ENCODE data around the gene MRLN. TPM values are rescaled to one million over a fixed set of nuclear protein-coding genes. Genes with fewer than 3 reads are reported as not detected.

The MRLN gene
- total and polyA plus RNA-seq, 5 experiments from 2014 or later: not detected

DNA sequence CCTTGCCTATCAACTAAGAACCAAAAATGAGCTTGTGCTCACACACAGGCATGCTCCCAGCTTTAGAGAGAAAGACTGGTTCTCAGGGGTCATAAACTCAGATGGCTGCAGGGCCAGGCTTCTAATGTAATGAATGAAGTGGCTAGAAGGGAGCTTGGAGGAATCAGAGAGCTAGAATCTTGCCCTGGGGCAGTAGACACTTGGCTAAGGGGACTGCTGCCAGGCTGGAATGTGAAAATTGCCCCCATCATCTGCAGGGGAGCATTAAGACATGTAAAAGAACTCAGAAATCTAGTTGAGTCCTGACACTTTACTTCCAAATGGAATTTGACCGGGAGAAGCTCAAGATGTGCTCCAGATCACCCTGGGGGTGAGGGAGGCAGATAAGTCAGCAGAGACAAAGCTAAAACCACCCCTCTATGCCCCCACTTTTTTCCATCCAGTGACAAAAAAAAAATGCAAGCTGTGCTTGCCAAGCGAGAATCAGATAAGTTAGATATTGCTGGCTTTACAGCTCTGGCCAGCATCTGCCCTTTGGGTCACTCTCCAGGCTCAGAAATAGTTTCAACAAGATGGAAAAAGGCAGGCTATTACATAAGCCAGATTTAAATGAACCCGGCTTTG is 41.3 kb downstream of the MRLN start:
- peaks cover 0 to 8% (median 3%) of the 10 kb centered on the region in 4 donors for H3K4me1 Mint-ChIP-seq
- H3K27me3 Mint-ChIP-seq: peaks cover 15 to 80% (median 42%) of the 10 kb centered on the region in 5 donors
- POLR2A ChIA-PET: no interaction called here
- H3K36me3 Mint-ChIP-seq: no peaks in the 10 kb centered on the region
- ATAC-seq (no peak), DNase-seq (no peak)
- H3K4me3 Mint-ChIP-seq: no peak overlapping the region
- no peak overlapping the region for H3K27ac Mint-ChIP-seq
- no peaks in the 10 kb centered on the region for H3K9me3 Mint-ChIP-seq

DNA sequence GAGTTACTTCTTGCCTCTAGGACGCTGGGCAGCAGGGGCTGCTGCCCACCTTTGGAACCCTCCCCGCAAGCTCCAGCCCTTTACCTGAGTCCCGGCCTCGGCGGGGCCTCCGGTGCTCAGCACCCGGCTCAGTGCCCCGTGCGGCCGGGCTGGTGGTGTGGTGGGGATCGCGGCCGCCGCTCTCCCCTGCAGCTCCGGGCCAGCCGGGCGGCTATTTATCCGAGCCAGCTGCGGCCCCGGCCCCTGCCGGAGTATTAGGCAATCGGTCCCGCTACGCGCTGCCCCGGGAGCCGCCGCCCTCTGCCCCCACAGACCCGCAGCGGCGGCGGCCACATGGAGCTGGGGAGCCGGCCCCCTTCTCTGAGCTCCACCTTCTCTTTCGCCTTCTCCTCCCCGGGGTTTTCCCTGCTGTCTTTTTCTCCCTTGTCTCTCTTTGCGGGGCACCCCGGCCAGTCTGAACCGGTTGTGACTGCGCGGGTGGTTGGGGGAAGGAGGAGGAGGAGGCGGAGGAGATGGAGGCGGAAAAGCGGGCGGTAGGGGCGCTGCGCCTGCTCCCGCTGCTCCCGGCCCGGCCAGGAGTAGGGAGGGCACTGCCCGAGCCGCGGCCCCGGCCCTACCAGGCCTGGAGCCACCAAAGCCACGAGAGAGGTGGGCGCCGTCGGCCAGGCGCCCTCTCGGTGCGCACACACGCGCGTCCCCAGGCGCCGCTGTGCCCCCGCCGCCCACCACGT is 43.7 kb downstream of the MRLN start, which contains the start of gene SLC16A9:
TSS of gene SLC16A9 (minus strand) at position 456 of the 731 bp plus-strand sequence. CDS start 25,559 bp downstream, outside the sequence.
- Mint-ChIP-seq H3K36me3 (no peaks in the 10 kb centered on the region), H3K27me3 (peaks cover 17 to 89% (median 43%) of the 10 kb centered on the region in 5 donors), H3K4me1 (peaks cover 0 to 8% (median 3%) of the 10 kb centered on the region in 4 donors), H3K9me3 (no peaks in the 10 kb centered on the region), H3K27ac (no peak within 1 kb of the TSS), H3K4me3 (peak within 1 kb of the TSS in 7 of 10 donors; percentile 19 to 62 (median 38))
- POLR2A ChIA-PET: no interaction called here
- ATAC-seq: peak in 1 of 2 donors; percentile 52
- DNase-seq: peak in 1 of 10 donors; percentile 4

DNA sequence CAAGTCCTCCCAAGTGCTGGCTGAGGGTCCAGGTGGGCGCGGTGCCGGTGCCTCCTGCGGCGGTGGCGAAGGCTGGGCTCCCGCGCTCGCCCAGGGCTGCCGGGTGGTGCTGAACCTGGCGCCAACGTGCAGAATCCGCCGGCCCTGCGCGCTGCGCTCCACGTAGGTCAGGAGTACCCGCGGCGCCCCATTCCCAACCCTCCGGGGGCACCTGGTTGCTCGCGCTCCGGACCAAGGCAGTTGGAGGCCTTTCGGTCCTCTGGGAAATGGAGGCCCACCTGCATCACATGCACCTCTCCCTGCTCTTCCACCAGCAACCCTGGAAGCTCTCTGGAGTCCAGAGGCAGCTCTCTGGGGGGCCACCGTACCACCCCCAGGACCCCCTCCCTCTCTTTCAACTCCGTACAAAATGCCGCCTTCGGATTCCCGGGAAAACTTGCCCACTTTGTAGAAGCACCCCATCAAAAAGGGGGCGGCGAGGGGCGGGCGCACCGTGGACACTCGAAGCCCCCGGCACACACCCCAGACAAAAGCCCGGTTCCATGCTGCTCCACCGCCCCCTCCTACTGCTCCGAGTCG is 44.4 kb downstream of the MRLN start:
- POLR2A ChIA-PET: no interaction called here

DNA sequence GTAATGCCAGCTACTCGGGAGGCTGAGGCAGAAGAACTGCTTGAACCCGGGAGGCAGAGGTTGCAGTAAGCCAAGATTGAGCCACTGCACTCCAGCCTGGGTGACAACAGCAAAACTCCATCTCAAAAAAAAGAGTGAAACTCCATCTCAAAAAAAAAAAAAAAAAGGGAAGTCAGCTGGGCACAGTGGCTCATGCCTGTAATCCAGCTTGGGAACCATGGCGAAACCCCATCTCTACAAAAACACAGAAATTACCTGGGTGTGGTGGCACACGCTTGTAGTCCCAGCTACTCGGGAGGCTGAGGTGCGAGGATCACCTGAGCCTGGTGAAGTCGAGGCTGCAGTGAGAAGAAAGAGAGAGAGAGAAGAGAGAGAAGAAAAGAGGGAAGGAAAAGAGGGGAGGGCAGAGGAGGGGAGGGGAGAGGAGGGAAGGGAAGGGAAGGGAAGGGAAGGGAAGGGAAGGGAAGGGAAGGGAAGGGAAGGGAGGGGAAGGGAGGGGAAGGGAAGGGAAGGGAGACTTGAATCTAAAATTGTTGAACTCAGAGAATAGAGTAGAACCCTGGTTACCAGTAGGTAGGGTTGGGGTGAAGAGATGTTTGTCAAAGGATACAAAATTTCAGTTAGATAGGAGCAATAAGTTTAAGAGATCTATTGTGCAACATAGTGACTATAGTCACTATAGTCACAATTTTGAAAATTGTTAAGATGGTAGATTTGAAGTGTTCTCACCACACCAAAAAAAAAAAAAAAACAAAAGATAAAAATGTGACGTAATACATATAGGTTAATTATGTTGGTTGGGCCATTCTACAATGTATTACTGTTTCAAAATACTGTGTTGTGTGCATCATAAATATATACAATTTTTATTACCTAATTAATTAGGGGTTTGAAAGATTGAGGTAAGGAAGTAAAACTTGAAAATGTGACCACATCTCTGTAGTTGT is 46.1 kb downstream of the MRLN start:
- ATAC-seq (no peak), DNase-seq (no peak)
- H3K4me1 Mint-ChIP-seq: peaks cover 0 to 8% (median 3%) of the 10 kb centered on the region in 4 donors
- no peaks in the 10 kb centered on the region for H3K36me3 Mint-ChIP-seq
- no peak overlapping the region for H3K27ac Mint-ChIP-seq
- no peak overlapping the region for H3K4me3 Mint-ChIP-seq
- H3K27me3 Mint-ChIP-seq: peaks cover 21 to 75% (median 43%) of the 10 kb centered on the region in 5 donors
- H3K9me3 Mint-ChIP-seq: no peaks in the 10 kb centered on the region
- POLR2A ChIA-PET: no interaction called here

More for the DNA sequence above, 44.4 kb downstream of the MRLN start:
- H3K27me3 Mint-ChIP-seq: peaks cover 21 to 89% (median 45%) of the 10 kb centered on the region in 5 donors
- H3K9me3 Mint-ChIP-seq: no peaks in the 10 kb centered on the region
- ATAC-seq: no peak
- DNase-seq: no peak
- H3K36me3 Mint-ChIP-seq: no peaks in the 10 kb centered on the region
- H3K4me3 Mint-ChIP-seq: peak overlapping the region in 4 of 10 donors; percentile 11 to 50 (median 40)
- peaks cover 0 to 8% (median 3%) of the 10 kb centered on the region in 4 donors for H3K4me1 Mint-ChIP-seq
- no peak overlapping the region for H3K27ac Mint-ChIP-seq

DNA sequence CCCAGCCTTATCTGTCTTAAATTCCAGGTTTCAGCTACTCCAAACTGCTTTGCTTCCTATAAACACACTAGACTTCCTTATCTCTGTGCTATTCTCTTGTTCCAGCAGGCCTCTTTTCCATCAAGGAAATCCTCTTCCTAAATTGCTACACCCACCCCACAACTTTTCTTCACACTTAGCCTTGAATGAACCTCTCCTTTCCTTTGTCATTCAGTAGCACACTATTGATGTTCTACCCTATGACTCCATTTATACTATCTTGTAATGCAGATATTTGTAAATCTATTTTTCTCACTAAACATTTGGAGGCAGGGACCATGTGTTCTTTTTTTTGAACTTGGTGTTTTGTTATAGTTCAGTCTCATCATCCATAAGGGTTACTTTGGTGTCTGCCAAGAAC is 47.3 kb downstream of the MRLN start:
- DNase-seq: no peak
- H3K27ac Mint-ChIP-seq: no peak overlapping the region
- no peak overlapping the region for H3K4me3 Mint-ChIP-seq
- H3K9me3 Mint-ChIP-seq: no peaks in the 10 kb centered on the region
- peaks cover 24 to 75% (median 42%) of the 10 kb centered on the region in 5 donors for H3K27me3 Mint-ChIP-seq
- POLR2A ChIA-PET: no interaction called here
- no peaks in the 10 kb centered on the region for H3K36me3 Mint-ChIP-seq
- H3K4me1 Mint-ChIP-seq: peaks cover 0 to 8% (median 5%) of the 10 kb centered on the region in 4 donors
- ATAC-seq: no peak

DNA sequence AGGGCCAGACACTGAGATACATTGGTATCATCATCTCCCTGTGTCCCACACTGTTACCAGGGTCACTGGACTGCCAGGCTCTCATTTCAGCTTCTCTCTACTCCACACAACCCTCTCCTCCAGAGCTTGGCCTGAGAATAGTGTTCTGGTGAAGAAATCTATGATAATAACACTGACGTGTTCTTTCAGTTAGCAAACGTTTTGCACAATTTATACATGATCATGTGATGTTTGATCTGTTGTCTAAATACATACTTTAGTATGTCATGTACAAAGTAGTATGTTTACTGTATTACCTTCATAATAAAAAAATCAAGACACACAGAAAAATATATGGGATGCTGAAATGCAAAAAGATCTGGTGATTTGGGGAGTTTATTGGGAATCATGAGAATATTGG is 48.6 kb downstream of the MRLN start:
- peaks cover 24 to 77% (median 41%) of the 10 kb centered on the region in 5 donors for H3K27me3 Mint-ChIP-seq
- no peaks in the 10 kb centered on the region for H3K9me3 Mint-ChIP-seq
- H3K27ac Mint-ChIP-seq: no peak overlapping the region
- no peak overlapping the region for H3K4me3 Mint-ChIP-seq
- ATAC-seq (no peak), DNase-seq (no peak)
- no peaks in the 10 kb centered on the region for H3K36me3 Mint-ChIP-seq
- POLR2A ChIA-PET: no interaction called here
- peaks cover 0 to 8% (median 3%) of the 10 kb centered on the region in 4 donors for H3K4me1 Mint-ChIP-seq

DNA sequence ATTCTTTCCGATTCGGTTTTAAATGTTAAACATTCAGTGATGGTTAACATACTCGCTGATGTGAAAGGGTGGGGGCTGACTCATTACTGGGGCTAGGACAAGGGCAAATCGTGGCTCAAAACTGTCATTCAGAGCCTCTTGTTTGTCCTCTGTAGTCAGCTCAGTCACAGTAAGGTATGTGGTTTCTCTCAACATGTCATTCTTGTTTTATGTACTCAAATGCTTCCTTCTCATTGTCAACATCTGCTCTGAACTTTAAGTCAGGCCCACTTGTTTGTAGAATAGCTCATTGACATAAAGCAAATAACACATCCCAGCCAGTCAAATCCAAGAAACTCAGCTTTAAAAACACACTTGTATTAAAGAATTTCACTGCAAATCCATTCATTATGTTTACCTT is 50.9 kb downstream of the MRLN start:
- POLR2A ChIA-PET: no interaction called here
- H3K27ac Mint-ChIP-seq: no peak overlapping the region
- H3K9me3 Mint-ChIP-seq: no peaks in the 10 kb centered on the region
- no peak for ATAC-seq
- H3K36me3 Mint-ChIP-seq: no peaks in the 10 kb centered on the region
- DNase-seq: no peak
- H3K4me3 Mint-ChIP-seq: no peak overlapping the region
- H3K27me3 Mint-ChIP-seq: peaks cover 20 to 69% (median 36%) of the 10 kb centered on the region in 5 donors
- H3K4me1 Mint-ChIP-seq: peaks cover 0 to 3% (median 0%) of the 10 kb centered on the region in 4 donors

DNA sequence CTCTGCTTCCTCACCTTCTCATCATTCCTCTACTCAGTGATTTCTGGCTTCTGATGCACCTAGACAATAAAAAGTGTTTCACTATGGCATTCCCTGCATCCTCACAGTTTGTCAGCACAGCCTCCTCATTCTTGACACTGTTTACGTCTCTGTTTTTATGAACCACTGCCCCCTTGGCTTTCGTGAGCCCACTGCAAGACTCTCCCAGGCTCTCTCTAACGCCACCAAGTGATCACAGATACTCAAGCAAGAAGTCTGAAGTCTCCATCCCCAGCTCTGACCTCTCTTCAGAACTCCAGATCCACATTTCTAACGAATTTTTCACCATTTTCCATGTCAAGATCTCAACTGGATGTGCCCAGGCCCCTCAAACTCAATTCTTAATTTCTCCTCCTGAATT is 52.5 kb downstream of the MRLN start:
- DNase-seq (no peak), ATAC-seq (no peak)
- Mint-ChIP-seq H3K4me3 (no peak overlapping the region), H3K27ac (no peak overlapping the region), H3K4me1 (peaks cover 0 to 3% (median 0%) of the 10 kb centered on the region in 4 donors), H3K9me3 (peaks cover 0 to 2% (median 0%) of the 10 kb centered on the region in 9 donors), H3K36me3 (no peaks in the 10 kb centered on the region), H3K27me3 (peaks cover 16 to 53% (median 21%) of the 10 kb centered on the region in 5 donors)
- POLR2A ChIA-PET: no interaction called here

DNA sequence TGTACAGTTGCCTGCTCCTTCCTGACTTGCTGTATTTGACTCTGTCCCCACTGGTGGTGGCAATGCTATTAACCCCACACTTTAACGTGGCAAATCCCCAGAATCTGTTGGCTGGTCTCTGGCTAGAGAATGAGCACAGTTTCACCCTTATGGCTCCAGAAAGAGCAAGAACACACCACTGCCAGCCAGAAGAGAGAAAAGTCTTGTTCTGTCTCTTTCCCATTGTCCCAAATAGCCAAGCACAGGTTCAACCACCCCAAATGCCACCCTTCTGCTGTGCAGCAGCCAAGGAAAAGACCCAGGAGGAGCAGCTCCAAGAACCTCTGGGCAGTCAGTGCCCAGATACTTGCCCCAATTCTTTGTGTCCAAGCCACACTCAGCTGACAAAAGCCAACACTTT is 54.9 kb downstream of the MRLN start:
- DNase-seq (peak in 1 of 10 donors; percentile 41), ATAC-seq (no peak)
- Mint-ChIP-seq H3K4me3 (no peak overlapping the region), H3K4me1 (peaks cover 0 to 3% (median 0%) of the 10 kb centered on the region in 4 donors), H3K9me3 (peaks cover 0 to 5% (median 0%) of the 10 kb centered on the region in 9 donors), H3K27ac (no peak overlapping the region), H3K36me3 (no peaks in the 10 kb centered on the region), H3K27me3 (peaks cover 5 to 32% (median 15%) of the 10 kb centered on the region in 5 donors)
- POLR2A ChIA-PET: no interaction called here

DNA sequence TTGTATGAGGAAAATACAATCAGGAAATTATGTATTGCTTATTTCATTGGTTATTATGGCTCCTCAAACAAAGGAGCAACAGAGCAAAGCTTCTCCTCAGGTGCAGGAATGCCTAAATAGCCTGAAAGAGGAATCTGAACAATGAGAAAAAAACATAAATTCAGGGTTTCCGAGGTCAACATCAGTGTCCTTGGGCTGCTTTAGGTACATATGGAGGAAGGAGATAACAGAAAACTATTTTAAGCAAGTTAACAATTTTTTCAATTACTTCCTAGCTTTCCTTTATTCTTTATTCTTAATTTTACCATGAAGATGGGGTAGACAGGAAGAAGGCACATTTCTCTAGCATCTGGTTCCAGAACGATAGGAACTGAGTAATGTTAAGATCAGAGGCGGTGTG is 57.6 kb downstream of the MRLN start:
- Mint-ChIP-seq H3K36me3 (no peaks in the 10 kb centered on the region), H3K27me3 (peaks cover 1 to 16% (median 6%) of the 10 kb centered on the region in 5 donors), H3K27ac (no peak overlapping the region), H3K4me1 (no peaks in the 10 kb centered on the region), H3K4me3 (no peak overlapping the region), H3K9me3 (peaks cover 0 to 5% (median 0%) of the 10 kb centered on the region in 9 donors)
- POLR2A ChIA-PET: no interaction called here
- no peak for DNase-seq
- no peak for ATAC-seq

DNA sequence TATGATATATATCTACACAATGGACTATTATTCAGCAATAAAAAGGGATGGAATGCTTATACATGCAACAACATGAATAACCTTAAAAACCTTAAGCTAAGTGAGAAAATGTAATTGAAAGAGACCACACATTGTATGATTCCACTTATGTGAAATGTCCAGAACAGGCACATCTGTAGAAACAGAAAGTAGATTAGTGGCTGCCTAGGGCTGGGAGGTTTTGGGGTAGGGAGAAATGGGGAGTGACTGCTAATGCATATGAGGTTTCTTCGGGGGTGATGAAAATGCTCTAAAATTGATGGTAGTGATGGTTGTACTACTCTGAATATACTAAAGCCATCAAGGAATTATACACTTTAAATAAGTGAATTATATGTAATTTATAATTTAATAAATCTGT is 58.3 kb downstream of the MRLN start:
- POLR2A ChIA-PET: no interaction called here
- peaks cover 0 to 5% (median 0%) of the 10 kb centered on the region in 9 donors for H3K9me3 Mint-ChIP-seq
- ATAC-seq: no peak
- no peak overlapping the region for H3K4me3 Mint-ChIP-seq
- no peak overlapping the region for H3K27ac Mint-ChIP-seq
- no peaks in the 10 kb centered on the region for H3K36me3 Mint-ChIP-seq
- H3K27me3 Mint-ChIP-seq: peaks cover 5 to 10% (median 8%) of the 10 kb centered on the region in 5 donors
- no peaks in the 10 kb centered on the region for H3K4me1 Mint-ChIP-seq
- DNase-seq: no peak

DNA sequence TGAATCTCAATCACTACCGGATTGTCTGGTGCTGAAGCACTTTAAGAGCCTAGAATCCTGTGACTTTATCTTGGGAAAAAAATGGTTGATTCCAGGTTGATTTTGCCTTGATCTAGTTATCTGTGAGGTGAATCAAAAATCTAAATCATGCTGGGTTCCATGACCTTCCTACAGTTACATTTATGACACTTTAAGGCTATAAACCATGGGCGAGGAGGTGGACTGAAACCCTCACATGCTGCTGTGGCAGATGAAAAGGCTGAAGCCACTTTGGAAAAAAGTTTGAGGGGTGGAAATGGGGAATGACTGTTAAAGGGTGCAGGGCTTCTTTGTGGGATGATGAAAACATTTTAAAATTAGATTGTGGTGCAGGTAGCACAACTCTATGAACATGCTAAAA is 61.1 kb downstream of the MRLN start:
- Mint-ChIP-seq H3K9me3 (peaks cover 0 to 5% (median 0%) of the 10 kb centered on the region in 9 donors), H3K27me3 (peaks cover 3 to 17% (median 5%) of the 10 kb centered on the region in 5 donors), H3K36me3 (no peaks in the 10 kb centered on the region), H3K4me1 (peaks cover 0 to 5% (median 0%) of the 10 kb centered on the region in 4 donors), H3K4me3 (no peak overlapping the region), H3K27ac (no peak overlapping the region)
- POLR2A ChIA-PET: no interaction called here
- DNase-seq: no peak
- no peak for ATAC-seq

All from naive thymus-derived CD8-positive, alpha-beta T cell (primary cell).